PC-3 (cell line): ENCODE data around the gene BAHD1. TPM values are rescaled to one million over a fixed set of nuclear protein-coding genes. Genes with fewer than 3 reads are reported as not detected.

Experiments
- ATAC-seq: fragments of 200-7000 bp; cut with Tn5 transposase; 2 replicates; pipeline ENCODE4 v1.9.1; 2020; ENCODE audit warnings: mild to moderate bottlenecking, moderate library complexity
- BruUV-seq: library from RNA; stranded (reverse); fragments of 400-500 nt; replicated peaks from 2 replicates; lab custom pipeline; 2021; lab: Mats Ljungman, UMichigan
- CTCF ChIA-PET: fragments of 300-600 bp; sonication (Branson Sonifier 250); formaldehyde crosslinking; loops from one replicate; lab custom pipeline; 2022; ENCODE audit warnings: antibody characterized with exemption; lab: Charles Lee
- POLR2A ChIA-PET: fragments of 300-600 bp; sonication (Branson Sonifier 250); formaldehyde crosslinking; loops from one replicate; lab custom pipeline; 2022; ENCODE audit warnings: antibody characterized with exemption; ENCODE audit not compliant: unreplicated experiment; lab: Charles Lee
- DNase-seq: peaks from one replicate; pipeline ENCODE4 v3.0.0-alpha.2; 2015
- H2AFZ ChIP-seq: fragments of 300-600 bp; sonication (generic); 2 replicates; pipeline ENCODE4 v1.6.0; 2016; ENCODE audit warnings: antibody characterized with exemption, low read length
- H3F3A ChIP-seq: fragments of 300-600 bp; sonication (generic); one replicate; pipeline ENCODE4 v1.6.0; 2017; ENCODE audit warnings: antibody characterized with exemption, low read length, control low read depth, mild to moderate bottlenecking; ENCODE audit not compliant: unreplicated experiment
- H3K27ac ChIP-seq: fragments of 300-600 bp; sonication (generic); 2 replicates; pipeline ENCODE4 v1.5.1; 2016; ENCODE audit warnings: mild to moderate bottlenecking, low read length
- H3K27me3 ChIP-seq: fragments of 300-600 bp; sonication (generic); 2 replicates; pipeline ENCODE4 v1.6.1; 2016; ENCODE audit warnings: low read length, mixed read lengths
- H3K36me3 ChIP-seq: fragments of 300-600 bp; sonication (generic); 2 replicates; pipeline ENCODE4 v1.6.1; 2016; ENCODE audit warnings: low read depth, mixed run types, low read length, mixed read lengths
- H3K4me1 ChIP-seq: fragments of 300-600 bp; sonication (generic); 2 replicates; pipeline ENCODE4 v1.5.1; 2016; ENCODE audit warnings: low read length; ENCODE audit not compliant: insufficient read depth
- H3K4me2 ChIP-seq: fragments of 300-600 bp; sonication (generic); 2 replicates; pipeline ENCODE4 v1.6.0; 2016; ENCODE audit warnings: low read length
- H3K4me3 ChIP-seq: fragments of 300-600 bp; sonication (generic); 2 replicates; pipeline ENCODE4 v1.5.1; 2016; ENCODE audit warnings: mild to moderate bottlenecking, low read length, mixed read lengths
- H3K79me2 ChIP-seq: fragments of 300-600 bp; sonication (generic); 2 replicates; pipeline ENCODE4 v1.6.1; 2017; ENCODE audit warnings: low read length, mixed read lengths
- H3K9ac ChIP-seq: fragments of 300-600 bp; sonication (generic); 2 replicates; pipeline ENCODE4 v1.6.0; 2016; ENCODE audit warnings: mild to moderate bottlenecking, low read length
- H3K9me2 ChIP-seq: fragments of 300-600 bp; sonication (generic); replicated peaks from 2 replicates; pipeline ENCODE4 v1.6.1; 2016; ENCODE audit warnings: mixed run types, low read length, mixed read lengths
- H3K9me3 ChIP-seq: fragments of 300-600 bp; sonication (generic); 2 replicates; pipeline ENCODE4 v1.6.1; 2016; ENCODE audit warnings: low read length, mixed read lengths
- H4K20me1 ChIP-seq: fragments of 300-600 bp; sonication (generic); 2 replicates; pipeline ENCODE4 v1.6.1; 2016; ENCODE audit warnings: low read length, mixed read lengths
- EZH2 ChIP-seq: fragments of 300-600 bp; sonication (generic); IDR thresholded peaks from one replicate; pipeline ENCODE4 v1.6.1; 2017; ENCODE audit warnings: antibody characterized with exemption, mild to moderate bottlenecking, low read length; ENCODE audit not compliant: unreplicated experiment
- EZH2phosphoT487 ChIP-seq: fragments of 300-600 bp; sonication (generic); IDR thresholded peaks from 2 replicates; pipeline ENCODE4 v1.6.1; 2018; ENCODE audit warnings: mild to moderate bottlenecking, antibody characterized with exemption, low read length, borderline replicate concordance
- intact Hi-C: fragments of 100-400 bp; cut with micrococcal nuclease; formaldehyde crosslinking; loops from 2 replicates; pipeline ENCODE4 v1.9.0; 2023
- total RNA-seq: library from RNA; depleted of rRNA; stranded (reverse); fragments of >200 nt; gene quantifications from 2 replicates; pipeline ENCODE4 v1.2.3, GENCODE V29; 2014
- TF ChIP-seq, protein P1 (sequence below): fragments of 300-600 bp; sonication (generic); conservative IDR thresholded peaks from 2 replicates; pipeline ENCODE4 v1.5.1; 2017; ENCODE audit warnings: antibody characterized with exemption, low read depth, mild to moderate bottlenecking, low read length

The BAHD1 gene
- total RNA-seq, 1 experiment from 2014 or later: 18.8 TPM

DNA sequence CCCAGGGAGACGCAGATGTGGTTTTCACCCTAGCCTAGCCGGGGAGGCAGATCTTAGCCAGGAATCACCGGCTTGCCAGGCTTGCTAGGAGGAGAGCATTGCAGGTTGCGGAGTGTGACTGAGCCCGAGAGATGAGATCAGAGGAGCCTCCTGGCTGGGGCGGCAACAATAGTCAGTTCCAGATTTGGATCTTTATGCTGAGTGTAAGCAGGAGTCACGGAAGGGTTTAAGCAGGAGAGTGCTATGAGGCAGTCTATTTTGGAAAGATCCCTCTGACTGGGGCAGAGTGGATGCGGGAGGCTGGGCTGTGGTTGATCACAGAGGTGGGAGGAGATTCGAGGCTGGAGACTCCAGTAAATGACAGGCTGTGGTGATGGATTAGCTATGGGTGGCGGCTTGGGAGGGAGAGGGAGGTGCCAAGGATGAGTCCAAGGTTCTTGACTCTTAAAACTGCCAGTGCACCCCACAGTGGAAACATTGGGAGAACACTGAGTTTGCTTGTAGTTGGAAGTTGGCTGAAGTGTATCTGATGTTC lies 10.4 kb upstream of the BAHD1 start:
- no peak overlapping the region for H3K9ac ChIP-seq
- no peaks in the 10 kb centered on the region for H3K4me1 ChIP-seq
- H3K4me2 ChIP-seq: no peak overlapping the region
- intact Hi-C loops: no loop called here
- H3F3A ChIP-seq: no peaks in the 10 kb centered on the region
- TF ChIP-seq EZH2phosphoT487 (no peak), EZH2 (no peak)
- TF ChIP-seq, protein P1, sequence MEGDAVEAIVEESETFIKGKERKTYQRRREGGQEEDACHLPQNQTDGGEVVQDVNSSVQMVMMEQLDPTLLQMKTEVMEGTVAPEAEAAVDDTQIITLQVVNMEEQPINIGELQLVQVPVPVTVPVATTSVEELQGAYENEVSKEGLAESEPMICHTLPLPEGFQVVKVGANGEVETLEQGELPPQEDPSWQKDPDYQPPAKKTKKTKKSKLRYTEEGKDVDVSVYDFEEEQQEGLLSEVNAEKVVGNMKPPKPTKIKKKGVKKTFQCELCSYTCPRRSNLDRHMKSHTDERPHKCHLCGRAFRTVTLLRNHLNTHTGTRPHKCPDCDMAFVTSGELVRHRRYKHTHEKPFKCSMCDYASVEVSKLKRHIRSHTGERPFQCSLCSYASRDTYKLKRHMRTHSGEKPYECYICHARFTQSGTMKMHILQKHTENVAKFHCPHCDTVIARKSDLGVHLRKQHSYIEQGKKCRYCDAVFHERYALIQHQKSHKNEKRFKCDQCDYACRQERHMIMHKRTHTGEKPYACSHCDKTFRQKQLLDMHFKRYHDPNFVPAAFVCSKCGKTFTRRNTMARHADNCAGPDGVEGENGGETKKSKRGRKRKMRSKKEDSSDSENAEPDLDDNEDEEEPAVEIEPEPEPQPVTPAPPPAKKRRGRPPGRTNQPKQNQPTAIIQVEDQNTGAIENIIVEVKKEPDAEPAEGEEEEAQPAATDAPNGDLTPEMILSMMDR: no peak
- no peaks in the 10 kb centered on the region for H3K9me3 ChIP-seq
- no peak overlapping the region for H3K27ac ChIP-seq
- H3K9me2 ChIP-seq: no peaks in the 10 kb centered on the region
- ChIA-PET POLR2A (no interaction called here), CTCF (interaction anchor here (0.7 kb wide), 1 partner anchor 155 kb away, joined by 4 read pairs; no protein-coding TSS in a partner anchor)
- H3K36me3 ChIP-seq: no peaks in the 10 kb centered on the region
- DNase-seq (peak; percentile 53), ATAC-seq (peak; percentile 73)
- H3K27me3 ChIP-seq: no peaks in the 10 kb centered on the region
- no peaks in the 10 kb centered on the region for H4K20me1 ChIP-seq
- BruUV-seq: no TSS peak
- H3K79me2 ChIP-seq: no peaks in the 10 kb centered on the region
- H3K4me3 ChIP-seq: no peak overlapping the region
- H2AFZ ChIP-seq: peak overlapping the region; percentile 20; the same call in 1 of the 2 replicates

DNA sequence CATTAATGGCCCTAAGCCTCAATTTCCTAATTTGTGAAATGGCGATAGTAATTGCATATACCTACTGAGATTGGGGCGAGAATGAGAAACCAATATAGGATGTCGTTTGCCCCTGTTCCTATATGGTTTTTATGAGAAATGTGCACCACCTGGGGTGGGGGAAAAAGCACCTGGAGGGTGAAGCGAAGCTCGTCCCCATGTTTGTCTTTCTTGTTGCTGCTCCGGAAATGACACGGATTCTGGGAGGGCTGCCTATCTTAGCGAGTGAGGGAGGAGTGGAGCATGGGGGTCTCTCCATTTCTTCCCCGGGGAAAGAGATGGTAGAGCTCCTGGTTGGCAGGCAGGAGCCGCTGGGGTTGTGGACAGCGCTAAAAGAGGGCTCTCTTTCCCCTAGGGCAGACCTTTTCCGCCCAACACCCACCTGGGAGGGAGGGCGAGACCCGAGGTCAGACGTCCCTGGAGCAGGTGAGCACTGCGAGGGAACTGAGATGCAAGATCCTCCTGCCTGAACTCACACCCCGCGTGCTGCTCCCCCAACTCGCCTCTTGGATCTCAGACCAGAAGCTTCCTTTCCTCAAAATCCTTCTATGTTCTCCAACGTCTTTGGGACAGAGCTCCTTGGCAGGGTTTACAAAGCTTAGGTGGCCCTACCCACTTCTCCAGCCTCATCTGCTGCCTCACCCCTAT lies 5.6 kb upstream of the BAHD1 start:
- Histone ChIP-seq H3K9ac (no peak overlapping the region), H2AFZ (no peak overlapping the region), H3F3A (no peaks in the 10 kb centered on the region), H3K27ac (no peak overlapping the region), H3K4me3 (no peak overlapping the region), H3K79me2 (no peaks in the 10 kb centered on the region), H4K20me1 (no peaks in the 10 kb centered on the region), H3K4me1 (peaks cover 13% of the 10 kb centered on the region), H3K27me3 (no peaks in the 10 kb centered on the region), H3K9me2 (no peaks in the 10 kb centered on the region), H3K36me3 (no peaks in the 10 kb centered on the region), H3K4me2 (no peak overlapping the region), H3K9me3 (no peaks in the 10 kb centered on the region)
- no peak for ATAC-seq
- BruUV-seq: no TSS peak
- TF ChIP-seq EZH2phosphoT487 (no peak), EZH2 (no peak)
- TF ChIP-seq, protein P1: no peak
- DNase-seq: no peak
- intact Hi-C loops: no loop called here
- ChIA-PET POLR2A (no interaction called here), CTCF (interaction anchor here (0.5 to 0.6 kb wide), 2 partner anchors 351 to 467 kb away, joined by 3 read pairs; no protein-coding TSS in a partner anchor)

DNA sequence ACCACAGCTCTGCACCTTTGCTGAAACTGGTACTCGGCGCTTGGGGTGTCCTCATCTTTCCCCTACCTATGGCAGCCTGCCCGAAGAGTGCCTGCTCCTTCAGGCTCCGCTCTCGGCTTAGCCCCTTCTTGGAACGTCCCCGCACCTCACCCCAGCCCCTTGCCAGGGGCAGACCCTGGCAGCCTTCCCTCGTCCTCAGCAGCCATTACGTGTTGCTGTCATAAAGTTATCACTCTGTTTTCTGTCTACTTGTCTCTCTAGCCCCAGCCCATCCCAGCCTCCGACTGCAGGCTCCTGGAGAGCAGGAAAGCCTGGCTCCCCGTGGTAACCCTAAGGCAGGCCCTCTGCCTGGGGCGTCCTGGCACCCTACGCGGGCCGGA lies 5.1 kb upstream of the BAHD1 start:
- H3F3A ChIP-seq: no peaks in the 10 kb centered on the region
- BruUV-seq: no TSS peak
- intact Hi-C loops: no loop called here
- H3K9me3 ChIP-seq: no peaks in the 10 kb centered on the region
- no peaks in the 10 kb centered on the region for H3K9me2 ChIP-seq
- H3K4me1 ChIP-seq: peaks cover 13% of the 10 kb centered on the region
- no peaks in the 10 kb centered on the region for H3K27me3 ChIP-seq
- peak overlapping the region; percentile 74 for H2AFZ ChIP-seq
- ChIA-PET POLR2A (no interaction called here), CTCF (interaction anchor here (0.5 to 0.6 kb wide), 2 partner anchors 350 to 467 kb away, joined by 3 read pairs; no protein-coding TSS in a partner anchor)
- no peaks in the 10 kb centered on the region for H3K36me3 ChIP-seq
- no peaks in the 10 kb centered on the region for H4K20me1 ChIP-seq
- ATAC-seq (no peak), DNase-seq (no peak)
- peak overlapping the region; percentile 50; the same call in 1 of the 2 replicates for H3K4me3 ChIP-seq
- TF ChIP-seq EZH2phosphoT487 (no peak), EZH2 (no peak)
- TF ChIP-seq, protein P1: no peak
- H3K27ac ChIP-seq: no peak overlapping the region
- H3K79me2 ChIP-seq: no peaks in the 10 kb centered on the region
- H3K4me2 ChIP-seq: peak overlapping the region; percentile 80
- no peak overlapping the region for H3K9ac ChIP-seq
